K562 (cell line): ENCODE data around the gene DCAF10. TPM values are rescaled to one million over a fixed set of nuclear protein-coding genes. Genes with fewer than 3 reads are reported as not detected.

Experiments
- ATAC-seq: fragments of 200-7000 bp; cut with Tn5 transposase; 3 replicates; pipeline ENCODE4 v1.9.1; 2020; ENCODE audit warnings: moderate library complexity
- BruUV-seq: library from RNA; stranded (reverse); fragments of 400-500 nt; replicated peaks from 2 replicates; lab custom pipeline; 2021; lab: Mats Ljungman, UMichigan
- CTCF ChIA-PET: fragments of 300-600 bp; formaldehyde crosslinking; extraction: SDS; loops from one replicate; lab custom pipeline; 2021; ENCODE audit warnings: low intra/inter-chr PET ratio; lab: Yijun Ruan, JAX
- POLR2A ChIA-PET: fragments of 300-600, 350-650 bp; sonication (Branson Sonifier 250); formaldehyde crosslinking; extraction: SDS; loops from one replicate; lab custom pipeline; 2021; ENCODE audit warnings: antibody characterized with exemption, inconsistent platforms; lab: Yijun Ruan, JAX
- DNase-seq, 4 experiments: peaks; one replicate each; pipeline versions ENCODE4 v3.0.0 to v3.0.0-alpha.2; 2011 to 2018; ENCODE audit warnings: low spot score in 3 of 4, mixed read lengths in 3 of 4; ENCODE audit errors: extremely low read depth in 1 of 4
- FAIRE-seq: peaks from 2 replicates; lab custom pipeline; 2011; peaks lifted over from hg19 to GRCh38; lab: Jason Lieb, UNC
- H2AFZ ChIP-seq: 2 replicates; pipeline ENCODE4 v1.6.0; 2011; ENCODE audit warnings: low read depth, low read length, control low read depth, inconsistent platforms
- H3K27ac ChIP-seq: fragments of 200-600 bp; 3 replicates; pipeline ENCODE4 v1.8.0; 2011; ENCODE audit warnings: low read depth, mild to moderate bottlenecking, control low read depth, inconsistent platforms, low read length, moderate library complexity, mixed read lengths; ENCODE audit errors: extremely low read depth
- H3K27me3 ChIP-seq, 2 experiments: fragments of 300-600 bp in 1 of 2; 2 replicates in 1 of 2; 3 replicates in 1 of 2; pipeline versions ENCODE4 v1.6.0 to v1.8.0; 2011; ENCODE audit warnings: inconsistent platforms in 2 of 2, low read length in 2 of 2, mild to moderate bottlenecking in 1 of 2, mixed read lengths in 1 of 2, moderate library complexity in 1 of 2; ENCODE audit not compliant: control insufficient read depth in 2 of 2, insufficient read depth in 2 of 2
- H3K36me3 ChIP-seq: fragments of 300-600 bp; 3 replicates; pipeline ENCODE4 v1.8.0; 2011; ENCODE audit warnings: mild to moderate bottlenecking, low read length, inconsistent platforms; ENCODE audit not compliant: control insufficient read depth, insufficient read depth
- H3K4me1 ChIP-seq, 2 experiments: fragments of 200-600 bp in 1 of 2; replicated peaks in 1 of 2; 2 replicates in 1 of 2; 3 replicates in 1 of 2; pipeline versions ENCODE4 v1.5.1 to v1.8.0; 2011; ENCODE audit warnings: inconsistent platforms in 2 of 2, low read length in 2 of 2, mild to moderate bottlenecking in 1 of 2, mixed read lengths in 1 of 2, moderate library complexity in 1 of 2; ENCODE audit not compliant: control insufficient read depth in 2 of 2, insufficient read depth in 2 of 2
- H3K4me2 ChIP-seq: 2 replicates; pipeline ENCODE4 v1.6.1; 2011; ENCODE audit warnings: low read length, control low read depth, inconsistent platforms, mixed read lengths; ENCODE audit not compliant: insufficient read depth
- H3K4me3 ChIP-seq: fragments of 200-600 bp; sonication (generic), shearing (Covaris generic); 2 replicates; pipeline ENCODE4 v1.5.1; 2016; ENCODE audit warnings: control low read depth, inconsistent platforms
- H3K79me2 ChIP-seq: fragments of 200-600 bp; 3 replicates; pipeline ENCODE4 v1.8.0; 2011; ENCODE audit warnings: low read length, inconsistent platforms; ENCODE audit not compliant: control insufficient read depth, insufficient read depth
- H3K9ac ChIP-seq, 2 experiments: 2 replicates each; pipeline versions ENCODE4 v1.6.0 to v1.6.1; 2011; ENCODE audit warnings: low read depth in 2 of 2, low read length in 2 of 2, control low read depth in 1 of 2, inconsistent platforms in 1 of 2, mild to moderate bottlenecking in 1 of 2, mixed read lengths in 1 of 2; ENCODE audit not compliant: insufficient read depth in 1 of 2
- H3K9me1 ChIP-seq: one replicate; pipeline ENCODE4 v1.6.0; 2011; ENCODE audit warnings: inconsistent platforms, mild to moderate bottlenecking, low read length, moderate library complexity; ENCODE audit not compliant: control insufficient read depth, insufficient read depth
- H3K9me3 ChIP-seq: replicated peaks from 2 replicates; pipeline ENCODE4 v1.5.1; 2011; ENCODE audit warnings: low read depth, low read length, inconsistent platforms; ENCODE audit not compliant: control insufficient read depth, insufficient read depth
- H4K20me1 ChIP-seq: replicated peaks from 2 replicates; pipeline ENCODE4 v1.6.1; 2011; ENCODE audit warnings: low read length, inconsistent platforms, mixed read lengths; ENCODE audit not compliant: control insufficient read depth, insufficient read depth
- ELK3 ChIP-seq: fragments of 450-650 bp; formaldehyde crosslinking; IDR thresholded peaks from 2 replicates; pipeline ENCODE4 v1.4.0; 2020; ENCODE audit warnings: mild to moderate bottlenecking
- ETS1 ChIP-seq: conservative IDR thresholded peaks from 2 replicates; pipeline ENCODE4 v1.6.1; 2011; ENCODE audit warnings: low read depth, mild to moderate bottlenecking, low read length; ENCODE audit not compliant: control insufficient read depth
- ETV6 ChIP-seq, 3 experiments: fragments of 150-350 bp in 1 of 3; sonication (generic) in 1 of 3; formaldehyde crosslinking in 1 of 3; IDR thresholded peaks; 2 replicates each; pipeline versions ENCODE4 v1.6.1 to v1.8.0; 2014 to 2022; ENCODE audit warnings: borderline replicate concordance in 2 of 3, low read depth in 2 of 3, antibody characterized with exemption in 1 of 3, low read length in 1 of 3, mild to moderate bottlenecking in 1 of 3, missing genetic modification reagents in 1 of 3
- HMBOX1 ChIP-seq: sonication (generic); IDR thresholded peaks from 2 replicates; pipeline ENCODE4 v1.6.1; 2016
- KDM1A ChIP-seq, 2 experiments: fragments of 450-650 bp; IDR thresholded peaks; 2 replicates each; pipeline ENCODE4 v1.6.1; 2016; ENCODE audit warnings: mild to moderate bottlenecking in 2 of 2
- PRDM10 ChIP-seq: fragments of 450-650 bp; IDR thresholded peaks from 2 replicates; pipeline ENCODE4 v1.6.1; 2018; ENCODE audit not compliant: partially characterized antibody
- RERE ChIP-seq: sonication (generic); formaldehyde crosslinking; IDR thresholded peaks from 2 replicates; pipeline ENCODE4 v1.8.0; 2023; ENCODE audit warnings: missing genetic modification reagents, mild to moderate bottlenecking, borderline replicate concordance
- TARDBP ChIP-seq: fragments of 450-650 bp; IDR thresholded peaks from 2 replicates; pipeline ENCODE4 v1.6.1; 2016
- WGBS: fragments of 100-300 bp; shearing (Covaris generic); methylation state at CpG from one replicate; pipeline ENCODE4 v1.1.6; 2016; ENCODE audit warnings: low coverage, mixed read lengths; ENCODE audit not compliant: insufficient coverage; ENCODE audit errors: missing lambda C conversion rate; 5-methylcytosine and 5-hydroxymethylcytosine counted together
- in situ Hi-C: fragments of 300-500 bp; cut with MboI; formaldehyde crosslinking; loops from 4 replicates; pipeline ENCODE4 v1.15.0; 2018; ENCODE audit warnings: inconsistent platforms, mixed read lengths
- intact Hi-C: fragments of 100-400 bp; cut with micrococcal nuclease; formaldehyde crosslinking; loops from 2 replicates; pipeline ENCODE4 v1.14.2; 2022
- polyA plus RNA-seq, 8 experiments: library from polyadenylated mRNA; depleted of rRNA in 4 of 8; stranded (reverse) in 5 of 8; unstranded in 3 of 8; fragments of >200 nt; fragmentation: Nextera tagmentation in 2 of 8; fragmentation: Illumina TruSeq in 1 of 8; extraction: Ambion mirVana in 2 of 8; extraction: Trizol in 1 of 8; gene quantifications; 2 replicates each; pipeline versions ENCODE4 v1.2.1 to v1.2.3, GENCODE V29; 2011 to 2014; ENCODE audit warnings: inconsistent platforms in 1 of 8, missing spikeins in 1 of 8
- total RNA-seq, 7 experiments: library from RNA; depleted of rRNA in 6 of 7; stranded (reverse); fragments of >200 nt in 6 of 7; fragmentation: Illumina TruSeq in 2 of 7; extraction: Trizol in 2 of 7; gene quantifications; 2 replicates each; pipeline versions ENCODE4 v1.2.1 to v1.2.3, GENCODE V29; 2011 to 2021; ENCODE audit warnings: low replicate concordance in 1 of 7

Gene DCAF10
- total and polyA plus RNA-seq, 9 of the 15 experiments (the other 6 are each of a cell fraction or from before 2014, with no cell fraction given), result 6.8 to 40.1 (median 16.9) TPM

- Histone ChIP-seq H3K27me3 (no peaks in the 10 kb centered on the region), H3K36me3 (no peaks in the 10 kb centered on the region; the same call in 2 of the 3 replicates), H4K20me1 (no peaks in the 10 kb centered on the region), H3K9ac (no peak overlapping the region), H3K27ac (no peak overlapping the region), H3K4me3 (no peak overlapping the region), H2AFZ (no peak overlapping the region), H3K4me1 (peaks cover 2 to 3% of the 10 kb centered on the region in 2 experiments; a peak in 2 of 5 replicates), H3K9me3 (no peaks in the 10 kb centered on the region), H3K4me2 (no peak overlapping the region), H3K9me1 (no peaks in the 10 kb centered on the region), H3K79me2 (peaks cover 11% of the 10 kb centered on the region)
- BruUV-seq, result no TSS peak
- intact Hi-C loops (no loop called here), in situ Hi-C loops (loop anchor here (10.0 kb wide), 1 partner anchor 146 kb away; the partner anchor contains the start of gene SLC25A51)
- ChIA-PET CTCF (no interaction called here), POLR2A (interaction anchor here (1.1 to 1.3 kb wide), 2 partner anchors 11 to 16 kb away, joined by 3 to 7 read pairs; no protein-coding TSS in a partner anchor)
- WGBS, result 9% methylated on average over 3 of the region's 3 CpGs
- ATAC-seq (peak; percentile 58), DNase-seq (peak in 2 of 4 experiments; percentile 37 to 41), FAIRE-seq (no peak)
- TF ChIP-seq HMBOX1 (no peak), TARDBP (no peak), ETS1 (no peak), PRDM10 (no peak), ETV6 (IDR thresholded peaks at IDR 0.05; ENCODE audit: borderline replicate concordance in 1 of 2, low read depth in 2 of 2, low read length in 1 of 2) (no peak), ETV6 (CRISPR knock-in tag; IDR thresholded peaks at IDR 0.05; ENCODE audit: borderline replicate concordance) (no peak), ELK3 (no peak), KDM1A (IDR thresholded peaks at IDR 0.05) (peak; percentile 22 to 48; a peak in 1 of 4 replicates), RERE (CRISPR knock-in tag) (no peak)
Observed at GRCh38 chr9:37758747-37759146, 41.9 kb upstream of the DCAF10 start.
